KMS-11 (cell line): ENCODE data around the gene SMARCC2.

Experiments
- H2AFZ ChIP-seq: fragments of 200-600 bp; sonication (generic); 2 replicates; pipeline ENCODE4 v1.6.1; 2016; ENCODE audit warnings: antibody characterized with exemption, mixed run types, low read depth
- H3K27ac ChIP-seq: fragments of 200-600 bp; sonication (generic); 2 replicates; pipeline ENCODE4 v1.6.1; 2016; ENCODE audit warnings: mild to moderate bottlenecking, mixed run types
- H3K27me3 ChIP-seq: fragments of 200-600 bp; sonication (generic); 2 replicates; pipeline ENCODE4 v1.6.1; 2017; ENCODE audit warnings: mild to moderate bottlenecking, low read depth, mixed run types, moderate library complexity; ENCODE audit not compliant: insufficient read depth
- H3K36me3 ChIP-seq: fragments of 200-600 bp; sonication (generic); 2 replicates; pipeline ENCODE4 v1.6.1; 2017; ENCODE audit warnings: mild to moderate bottlenecking, mixed run types; ENCODE audit not compliant: insufficient read depth
- H3K4me1 ChIP-seq: fragments of 200-600 bp; sonication (generic); 2 replicates; pipeline ENCODE4 v1.6.1; 2016; ENCODE audit warnings: mild to moderate bottlenecking, low read depth, mixed run types; ENCODE audit not compliant: poor library complexity, severe bottlenecking
- H3K4me2 ChIP-seq: fragments of 200-600 bp; sonication (generic); 2 replicates; pipeline ENCODE4 v1.7.0; 2016; ENCODE audit warnings: mild to moderate bottlenecking, mixed run types
- H3K4me3 ChIP-seq: fragments of 200-600 bp; sonication (generic); IDR thresholded peaks from 2 replicates; pipeline ENCODE4 v1.6.1; 2017; ENCODE audit warnings: low read depth, low read length, mixed read lengths; ENCODE audit not compliant: insufficient read depth
- H3K79me2 ChIP-seq: fragments of 200-600 bp; sonication (generic); 2 replicates; pipeline ENCODE4 v1.6.1; 2016; ENCODE audit warnings: low read depth, mixed run types; ENCODE audit not compliant: insufficient read depth
- H3K9ac ChIP-seq: fragments of 200-600 bp; sonication (generic); 2 replicates; pipeline ENCODE4 v1.6.1; 2016; ENCODE audit warnings: mild to moderate bottlenecking, mixed run types
- H4K20me1 ChIP-seq: fragments of 200-600 bp; sonication (generic); 2 replicates; pipeline ENCODE4 v1.6.1; 2016; ENCODE audit warnings: mild to moderate bottlenecking, mixed run types; ENCODE audit not compliant: insufficient read depth
- TF ChIP-seq, protein P1 (sequence below): fragments of 200-600 bp; sonication (generic); conservative IDR thresholded peaks from 2 replicates; pipeline ENCODE4 v1.6.1; 2017; ENCODE audit warnings: low read depth, mild to moderate bottlenecking, antibody characterized with exemption, low read length, moderate library complexity, mixed read lengths

Gene SMARCC2

DNA sequence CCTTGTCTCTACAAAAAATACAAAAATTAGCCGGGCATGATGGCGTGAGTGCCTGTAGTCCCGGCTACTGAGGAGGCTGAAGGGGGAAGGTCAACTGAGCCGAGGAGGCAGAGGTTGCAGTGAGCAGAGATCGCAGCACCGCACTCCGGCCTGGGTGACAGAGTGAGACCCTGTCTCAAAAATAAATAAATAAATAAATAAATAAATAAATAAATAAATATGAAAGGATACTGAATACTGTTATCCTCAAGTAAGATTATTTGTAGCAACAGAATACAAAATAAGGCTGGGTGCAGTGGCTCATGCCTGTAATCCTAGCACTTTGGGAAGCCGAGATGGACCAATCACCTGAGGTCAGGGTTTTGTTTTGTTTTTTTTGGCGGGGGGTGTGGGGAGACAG lies 30.6 kb upstream of the SMARCC2 start:
- Histone ChIP-seq H4K20me1 (no peaks in the 10 kb centered on the region), H3K79me2 (peaks cover 9% of the 10 kb centered on the region; the same call in 1 of the 2 replicates), H3K4me1 (peaks cover 30% of the 10 kb centered on the region), H3K9ac (no peak overlapping the region), H3K27ac (no peak overlapping the region), H3K36me3 (no peaks in the 10 kb centered on the region), H3K4me2 (no peak overlapping the region), H2AFZ (no peak overlapping the region), H3K27me3 (no peaks in the 10 kb centered on the region), H3K4me3 (no peak overlapping the region)
- TF ChIP-seq, protein P1, sequence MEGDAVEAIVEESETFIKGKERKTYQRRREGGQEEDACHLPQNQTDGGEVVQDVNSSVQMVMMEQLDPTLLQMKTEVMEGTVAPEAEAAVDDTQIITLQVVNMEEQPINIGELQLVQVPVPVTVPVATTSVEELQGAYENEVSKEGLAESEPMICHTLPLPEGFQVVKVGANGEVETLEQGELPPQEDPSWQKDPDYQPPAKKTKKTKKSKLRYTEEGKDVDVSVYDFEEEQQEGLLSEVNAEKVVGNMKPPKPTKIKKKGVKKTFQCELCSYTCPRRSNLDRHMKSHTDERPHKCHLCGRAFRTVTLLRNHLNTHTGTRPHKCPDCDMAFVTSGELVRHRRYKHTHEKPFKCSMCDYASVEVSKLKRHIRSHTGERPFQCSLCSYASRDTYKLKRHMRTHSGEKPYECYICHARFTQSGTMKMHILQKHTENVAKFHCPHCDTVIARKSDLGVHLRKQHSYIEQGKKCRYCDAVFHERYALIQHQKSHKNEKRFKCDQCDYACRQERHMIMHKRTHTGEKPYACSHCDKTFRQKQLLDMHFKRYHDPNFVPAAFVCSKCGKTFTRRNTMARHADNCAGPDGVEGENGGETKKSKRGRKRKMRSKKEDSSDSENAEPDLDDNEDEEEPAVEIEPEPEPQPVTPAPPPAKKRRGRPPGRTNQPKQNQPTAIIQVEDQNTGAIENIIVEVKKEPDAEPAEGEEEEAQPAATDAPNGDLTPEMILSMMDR: no peak

DNA sequence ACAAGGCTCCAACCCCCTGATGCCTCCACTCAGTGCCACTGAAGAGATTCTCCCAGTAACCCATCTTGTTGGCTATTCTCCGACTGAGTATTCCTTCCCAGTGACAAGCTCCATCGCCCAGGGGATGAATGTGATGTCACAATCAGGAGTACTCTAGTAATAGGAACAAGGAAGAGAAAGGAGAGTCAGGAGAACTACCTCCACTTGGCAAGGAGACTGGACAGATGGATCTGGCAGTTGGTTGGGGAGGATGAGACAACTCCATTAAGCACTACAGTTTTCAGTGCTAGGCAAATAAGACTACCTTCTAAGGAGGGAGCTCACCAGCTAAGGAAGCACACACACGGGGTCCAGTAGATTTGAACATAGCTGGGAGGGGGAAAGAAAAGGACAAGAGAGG lies 27.2 kb upstream of the SMARCC2 start:
- no peaks in the 10 kb centered on the region for H4K20me1 ChIP-seq
- no peaks in the 10 kb centered on the region for H3K27me3 ChIP-seq
- H3K4me1 ChIP-seq: peaks cover 9% of the 10 kb centered on the region
- no peak overlapping the region for H3K4me2 ChIP-seq
- H3K79me2 ChIP-seq: peaks cover 7% of the 10 kb centered on the region; the same call in 1 of the 2 replicates
- H3K9ac ChIP-seq: no peak overlapping the region
- no peak overlapping the region for H3K4me3 ChIP-seq
- no peak overlapping the region for H3K27ac ChIP-seq
- TF ChIP-seq, protein P1: no peak
- H3K36me3 ChIP-seq: no peaks in the 10 kb centered on the region
- no peak overlapping the region for H2AFZ ChIP-seq

DNA sequence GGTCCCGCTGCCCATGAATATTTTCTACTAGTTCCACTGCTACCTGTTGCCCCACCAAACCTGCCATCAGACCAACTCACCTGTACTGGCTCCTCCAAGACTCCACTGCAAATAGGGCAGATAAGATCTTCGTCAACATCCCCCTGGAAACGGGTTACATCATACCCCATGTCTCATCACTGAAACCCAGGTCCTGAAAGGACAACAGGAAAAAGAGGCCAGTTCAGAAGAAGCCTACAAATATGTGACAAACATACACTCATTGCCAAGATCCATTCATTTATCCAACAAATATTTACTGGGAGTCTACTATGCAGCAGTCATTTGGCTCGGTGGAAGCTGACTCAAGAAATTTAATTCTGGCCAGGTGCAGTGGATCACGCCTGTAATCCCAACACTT lies 24.6 kb upstream of the SMARCC2 start:
- no peaks in the 10 kb centered on the region for H4K20me1 ChIP-seq
- no peak overlapping the region for H3K9ac ChIP-seq
- no peaks in the 10 kb centered on the region; the same call in 1 of the 2 replicates for H3K36me3 ChIP-seq
- no peak overlapping the region for H3K27ac ChIP-seq
- no peaks in the 10 kb centered on the region for H3K79me2 ChIP-seq
- H3K27me3 ChIP-seq: no peaks in the 10 kb centered on the region
- H3K4me1 ChIP-seq: no peaks in the 10 kb centered on the region
- TF ChIP-seq, protein P1: no peak
- no peak overlapping the region for H3K4me2 ChIP-seq
- H2AFZ ChIP-seq: no peak overlapping the region
- no peak overlapping the region for H3K4me3 ChIP-seq

DNA sequence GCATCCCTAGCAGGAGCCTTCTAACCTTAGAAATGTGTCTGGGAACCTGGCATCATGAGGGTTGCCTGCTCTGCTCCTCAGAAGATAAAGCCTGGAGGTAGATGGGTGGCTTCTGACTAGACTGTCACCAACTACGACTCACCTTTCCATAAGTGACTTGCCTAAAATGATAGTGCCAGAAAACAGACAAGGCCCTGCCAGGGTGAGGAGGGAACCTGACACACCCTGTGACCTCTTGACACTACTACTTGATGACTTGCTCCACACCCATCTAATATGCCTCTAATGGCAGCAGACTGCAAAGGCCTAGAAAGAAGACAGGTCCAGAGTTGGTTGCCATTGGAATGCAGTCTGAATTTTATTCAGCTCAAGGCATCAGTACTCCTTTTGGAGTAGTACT lies 23.1 kb upstream of the SMARCC2 start:
- no peaks in the 10 kb centered on the region for H4K20me1 ChIP-seq
- no peaks in the 10 kb centered on the region for H3K79me2 ChIP-seq
- H3K4me2 ChIP-seq: no peak overlapping the region
- no peak overlapping the region for H3K9ac ChIP-seq
- H2AFZ ChIP-seq: no peak overlapping the region
- H3K4me3 ChIP-seq: no peak overlapping the region
- no peaks in the 10 kb centered on the region; the same call in 1 of the 2 replicates for H3K36me3 ChIP-seq
- no peaks in the 10 kb centered on the region for H3K27me3 ChIP-seq
- H3K4me1 ChIP-seq: no peaks in the 10 kb centered on the region
- H3K27ac ChIP-seq: no peak overlapping the region
- TF ChIP-seq, protein P1: no peak
